Osteocyte (in vitro differentiated cells): Measurements from ENCODE around the gene PLBD1. TPM values are rescaled to one million over a fixed set of nuclear protein-coding genes. Genes with fewer than 3 reads are reported as not detected.

ENCODE experiments used
- DNase-seq: peaks from one replicate; pipeline ENCODE4 v3.0.0; 2021; ENCODE audit warnings: mixed read lengths; ENCODE audit not compliant: unreplicated experiment; ENCODE audit errors: extremely low spot score
- H3K27ac Mint-ChIP-seq: one replicate; pipeline ENCODE4 v1.8.0; 2021; ENCODE audit warnings: mild to moderate bottlenecking, mixed read lengths; ENCODE audit not compliant: unreplicated experiment
- H3K27me3 Mint-ChIP-seq: one replicate; pipeline ENCODE4 v1.8.0; 2021; ENCODE audit warnings: mixed read lengths; ENCODE audit not compliant: unreplicated experiment
- H3K36me3 Mint-ChIP-seq: one replicate; pipeline ENCODE4 v1.8.0; 2021; ENCODE audit warnings: mixed read lengths; ENCODE audit not compliant: unreplicated experiment
- H3K4me1 Mint-ChIP-seq: one replicate; pipeline ENCODE4 v1.8.0; 2021; ENCODE audit warnings: mixed read lengths; ENCODE audit not compliant: unreplicated experiment
- H3K4me3 Mint-ChIP-seq: one replicate; pipeline ENCODE4 v1.8.0; 2021; ENCODE audit warnings: mild to moderate bottlenecking, moderate library complexity, mixed read lengths; ENCODE audit not compliant: unreplicated experiment
- H3K9me3 Mint-ChIP-seq: one replicate; pipeline ENCODE4 v1.8.0; 2021; ENCODE audit warnings: mixed read lengths; ENCODE audit not compliant: unreplicated experiment
- CTCF ChIP-seq: fragments of 200-600 bp; sonication (generic); IDR thresholded peaks from 2 replicates; pipeline ENCODE4 v1.5.0; 2021; ENCODE audit warnings: antibody characterized with exemption, mild to moderate bottlenecking, moderate library complexity
- total RNA-seq: library from RNA; stranded (reverse); gene quantifications from 2 replicates; pipeline ENCODE4 v1.2.1, GENCODE V29; 2021

PLBD1 gene
- total RNA-seq, 1 donor from 2014 or later = 0.89 TPM

GRCh38 chr12:14482361-14482760 lies 85.3 kb downstream of the PLBD1 start:
- DNase-seq = peak; percentile 51
- Mint-ChIP-seq H3K4me1 (no peaks in the 10 kb centered on the region), H3K36me3 (peaks cover 72% of the 10 kb centered on the region), H3K4me3 (no peak overlapping the region), H3K27ac (no peak overlapping the region), H3K9me3 (peaks cover 5% of the 10 kb centered on the region), H3K27me3 (no peaks in the 10 kb centered on the region)
- TF ChIP-seq CTCF = no peak

GRCh38 chr12:14481201-14481600 lies 86.5 kb downstream of the PLBD1 start:
- DNase-seq = no peak
- Mint-ChIP-seq H3K27me3 (no peaks in the 10 kb centered on the region), H3K36me3 (peaks cover 65% of the 10 kb centered on the region), H3K4me3 (no peak overlapping the region), H3K27ac (no peak overlapping the region), H3K9me3 (peaks cover 5% of the 10 kb centered on the region), H3K4me1 (no peaks in the 10 kb centered on the region)
- no peak for TF ChIP-seq CTCF

- H3K27ac Mint-ChIP-seq = no peak overlapping the region
- H3K4me3 Mint-ChIP-seq = no peak overlapping the region
- peaks cover 17% of the 10 kb centered on the region for H3K9me3 Mint-ChIP-seq
- no peak for TF ChIP-seq CTCF
- no peak for DNase-seq
- H3K36me3 Mint-ChIP-seq = peaks cover 67% of the 10 kb centered on the region
- H3K27me3 Mint-ChIP-seq = no peaks in the 10 kb centered on the region
- H3K4me1 Mint-ChIP-seq = no peaks in the 10 kb centered on the region
Observed at GRCh38 chr12:14479004-14479403, 88.7 kb downstream of the PLBD1 start.

GRCh38 chr12:14473707-14474287 lies 93.9 kb downstream of the PLBD1 start:
- Mint-ChIP-seq H3K36me3 (peaks cover 73% of the 10 kb centered on the region), H3K4me3 (no peak overlapping the region), H3K27ac (no peak overlapping the region), H3K4me1 (no peaks in the 10 kb centered on the region), H3K9me3 (peaks cover 47% of the 10 kb centered on the region), H3K27me3 (no peaks in the 10 kb centered on the region)
- no peak for DNase-seq
- no peak for TF ChIP-seq CTCF

GRCh38 chr12:14471497-14471896 lies 96.2 kb downstream of the PLBD1 start:
- Mint-ChIP-seq H3K4me1 (peaks cover 11% of the 10 kb centered on the region), H3K4me3 (no peak overlapping the region), H3K9me3 (peaks cover 47% of the 10 kb centered on the region), H3K27ac (no peak overlapping the region), H3K36me3 (peaks cover 71% of the 10 kb centered on the region), H3K27me3 (no peaks in the 10 kb centered on the region)
- DNase-seq = no peak
- no peak for TF ChIP-seq CTCF
